Keratinocyte (primary cell): Measurements from ENCODE around the gene BOD1. TPM values are rescaled to one million over a fixed set of nuclear protein-coding genes. Genes with fewer than 3 reads are reported as not detected.
A peak's percentile ranks its signal among the peaks of the same experiment; 100 is the strongest.

Experiments
- DNase-seq: peaks from one replicate; pipeline ENCODE4 v3.0.0-alpha.2; 2011; ENCODE audit warnings: low read depth, missing footprints, low spot score
- FAIRE-seq: peaks from 2 replicates; lab custom pipeline; 2011; peaks lifted over from hg19 to GRCh38; lab: Jason Lieb, UNC
- H2AFZ ChIP-seq: 2 replicates; pipeline ENCODE4 v1.6.0; 2012; ENCODE audit warnings: low read length, control low read depth, inconsistent platforms; ENCODE audit not compliant: control insufficient read depth
- H3K27ac ChIP-seq: 2 replicates; pipeline ENCODE4 v1.5.1; 2011; ENCODE audit warnings: low read length; ENCODE audit not compliant: control insufficient read depth, insufficient read depth
- H3K27me3 ChIP-seq: 3 replicates; pipeline ENCODE4 v1.6.0; 2011; ENCODE audit warnings: low read length; ENCODE audit not compliant: control insufficient read depth, insufficient read depth; ENCODE audit errors: extremely low read depth
- H3K36me3 ChIP-seq, 2 experiments: 2 replicates in 1 of 2; 3 replicates in 1 of 2; pipeline ENCODE4 v1.5.1; 2011; ENCODE audit warnings: low read length in 2 of 2, mild to moderate bottlenecking in 1 of 2; ENCODE audit not compliant: control insufficient read depth in 2 of 2, insufficient read depth in 2 of 2; ENCODE audit errors: extremely low read depth in 1 of 2
- H3K4me1 ChIP-seq: 3 replicates; pipeline ENCODE4 v1.5.1; 2011; ENCODE audit warnings: low read length; ENCODE audit not compliant: control insufficient read depth, insufficient read depth; ENCODE audit errors: extremely low read depth
- H3K4me2 ChIP-seq: 3 replicates; pipeline ENCODE4 v1.6.0; 2011; ENCODE audit warnings: low read depth, low read length; ENCODE audit not compliant: control insufficient read depth, insufficient read depth; ENCODE audit errors: extremely low read depth
- H3K4me3 ChIP-seq, 3 experiments: fragments of 200-600 bp in 1 of 3; sonication (generic) in 1 of 3; 2 replicates in 2 of 3; 3 replicates in 1 of 3; pipeline ENCODE4 v1.5.1; 2011 to 2016; ENCODE audit warnings: low read length in 3 of 3, mild to moderate bottlenecking in 3 of 3, control low read depth in 2 of 3, inconsistent platforms in 1 of 3, low read depth in 1 of 3, mixed read lengths in 1 of 3, mixed run types in 1 of 3, moderate library complexity in 1 of 3; ENCODE audit not compliant: control insufficient read depth in 2 of 3, insufficient read depth in 2 of 3; ENCODE audit errors: extremely low read depth in 1 of 3
- H3K79me2 ChIP-seq: 2 replicates; pipeline ENCODE4 v1.6.0; 2012; ENCODE audit warnings: low read length; ENCODE audit not compliant: control insufficient read depth, insufficient read depth
- H3K9ac ChIP-seq: 3 replicates; pipeline ENCODE4 v1.6.0; 2011; ENCODE audit warnings: low read length; ENCODE audit not compliant: control insufficient read depth, insufficient read depth; ENCODE audit errors: extremely low read depth
- H3K9me1 ChIP-seq: 3 replicates; pipeline ENCODE4 v1.6.0; 2011; ENCODE audit warnings: low read length; ENCODE audit not compliant: control insufficient read depth, insufficient read depth; ENCODE audit errors: extremely low read depth
- H3K9me3 ChIP-seq: 2 replicates; pipeline ENCODE4 v1.5.1; 2012; ENCODE audit warnings: low read depth, low read length; ENCODE audit not compliant: control insufficient read depth
- H4K20me1 ChIP-seq: 3 replicates; pipeline ENCODE4 v1.6.0; 2011; ENCODE audit warnings: low read length; ENCODE audit not compliant: control insufficient read depth, insufficient read depth; ENCODE audit errors: extremely low read depth
- EZH2 ChIP-seq: IDR thresholded peaks from one replicate; pipeline ENCODE4 v1.6.1; 2012; ENCODE audit warnings: inconsistent platforms, mild to moderate bottlenecking, low read length, moderate library complexity
- dilution Hi-C: fragments of 300-500 bp; cut with MboI; formaldehyde crosslinking; loops from one replicate; pipeline ENCODE4 v1.7.0; 2020; ENCODE audit warnings: low sequenced_read_pairs; ENCODE audit not compliant: extremely low pct_ligation_motif_present
- polyA plus RNA-seq, 5 experiments: library from polyadenylated mRNA; depleted of rRNA in 3 of 5; stranded (reverse) in 3 of 5; stranded (forward) in 1 of 5; unstranded in 1 of 5; fragments of >200 nt; gene quantifications; 1 replicate in 1 of 5; 2 replicates in 3 of 5; 3 replicates in 1 of 5; pipeline versions ENCODE4 v1.2.1 to v1.2.3, GENCODE V29; 2011 to 2012; ENCODE audit warnings: missing spikeins in 2 of 5, low read depth in 1 of 5, low replicate concordance in 1 of 5
- TF ChIP-seq, protein P1 (sequence below), 3 experiments: IDR thresholded peaks in 1 of 3; conservative IDR thresholded peaks in 1 of 3; optimal IDR thresholded peaks in 1 of 3; 2 replicates in 2 of 3; 3 replicates in 1 of 3; pipeline versions ENCODE3 to v1.5.1; 2011; ENCODE audit warnings: low read length in 3 of 3, mild to moderate bottlenecking in 3 of 3, moderate library complexity in 2 of 3, control low read depth in 1 of 3, inconsistent platforms in 1 of 3; ENCODE audit not compliant: insufficient read depth in 2 of 3; ENCODE audit errors: extremely low read depth in 1 of 3

The BOD1 gene
- polyA plus RNA-seq, 1 donor (not counting 4 experiments of a cell fraction or from before 2014, with no cell fraction given) = 46.8 TPM

GRCh38 chr5:173626505-173626820 lies 10.0 kb upstream of the BOD1 start:
- no peaks in the 10 kb centered on the region for H3K36me3 ChIP-seq
- H3K27ac ChIP-seq = no peak overlapping the region
- no peaks in the 10 kb centered on the region for H4K20me1 ChIP-seq
- no peak overlapping the region for H2AFZ ChIP-seq
- no peak overlapping the region for H3K4me2 ChIP-seq
- no peaks in the 10 kb centered on the region for H3K9me1 ChIP-seq
- H3K4me3 ChIP-seq = no peak overlapping the region
- no peaks in the 10 kb centered on the region for H3K79me2 ChIP-seq
- TF ChIP-seq, protein P1, sequence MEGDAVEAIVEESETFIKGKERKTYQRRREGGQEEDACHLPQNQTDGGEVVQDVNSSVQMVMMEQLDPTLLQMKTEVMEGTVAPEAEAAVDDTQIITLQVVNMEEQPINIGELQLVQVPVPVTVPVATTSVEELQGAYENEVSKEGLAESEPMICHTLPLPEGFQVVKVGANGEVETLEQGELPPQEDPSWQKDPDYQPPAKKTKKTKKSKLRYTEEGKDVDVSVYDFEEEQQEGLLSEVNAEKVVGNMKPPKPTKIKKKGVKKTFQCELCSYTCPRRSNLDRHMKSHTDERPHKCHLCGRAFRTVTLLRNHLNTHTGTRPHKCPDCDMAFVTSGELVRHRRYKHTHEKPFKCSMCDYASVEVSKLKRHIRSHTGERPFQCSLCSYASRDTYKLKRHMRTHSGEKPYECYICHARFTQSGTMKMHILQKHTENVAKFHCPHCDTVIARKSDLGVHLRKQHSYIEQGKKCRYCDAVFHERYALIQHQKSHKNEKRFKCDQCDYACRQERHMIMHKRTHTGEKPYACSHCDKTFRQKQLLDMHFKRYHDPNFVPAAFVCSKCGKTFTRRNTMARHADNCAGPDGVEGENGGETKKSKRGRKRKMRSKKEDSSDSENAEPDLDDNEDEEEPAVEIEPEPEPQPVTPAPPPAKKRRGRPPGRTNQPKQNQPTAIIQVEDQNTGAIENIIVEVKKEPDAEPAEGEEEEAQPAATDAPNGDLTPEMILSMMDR (optimal IDR thresholded peaks at IDR 0.05 in 1 of 3, IDR thresholded peaks at IDR 0.05 in 1 of 3, conservative IDR thresholded peaks at IDR 0.05 in 1 of 3; ENCODE audit: extremely low read depth in 1 of 3, insufficient read depth in 2 of 3, low read length in 3 of 3) = no peak
- TF ChIP-seq EZH2 = no peak
- DNase-seq (no peak), FAIRE-seq (no peak)
- H3K4me1 ChIP-seq = peaks cover 11% of the 10 kb centered on the region
- no peaks in the 10 kb centered on the region for H3K9me3 ChIP-seq
- dilution Hi-C loops = no loop called here
- no peaks in the 10 kb centered on the region for H3K27me3 ChIP-seq
- no peak overlapping the region for H3K9ac ChIP-seq

DNA sequence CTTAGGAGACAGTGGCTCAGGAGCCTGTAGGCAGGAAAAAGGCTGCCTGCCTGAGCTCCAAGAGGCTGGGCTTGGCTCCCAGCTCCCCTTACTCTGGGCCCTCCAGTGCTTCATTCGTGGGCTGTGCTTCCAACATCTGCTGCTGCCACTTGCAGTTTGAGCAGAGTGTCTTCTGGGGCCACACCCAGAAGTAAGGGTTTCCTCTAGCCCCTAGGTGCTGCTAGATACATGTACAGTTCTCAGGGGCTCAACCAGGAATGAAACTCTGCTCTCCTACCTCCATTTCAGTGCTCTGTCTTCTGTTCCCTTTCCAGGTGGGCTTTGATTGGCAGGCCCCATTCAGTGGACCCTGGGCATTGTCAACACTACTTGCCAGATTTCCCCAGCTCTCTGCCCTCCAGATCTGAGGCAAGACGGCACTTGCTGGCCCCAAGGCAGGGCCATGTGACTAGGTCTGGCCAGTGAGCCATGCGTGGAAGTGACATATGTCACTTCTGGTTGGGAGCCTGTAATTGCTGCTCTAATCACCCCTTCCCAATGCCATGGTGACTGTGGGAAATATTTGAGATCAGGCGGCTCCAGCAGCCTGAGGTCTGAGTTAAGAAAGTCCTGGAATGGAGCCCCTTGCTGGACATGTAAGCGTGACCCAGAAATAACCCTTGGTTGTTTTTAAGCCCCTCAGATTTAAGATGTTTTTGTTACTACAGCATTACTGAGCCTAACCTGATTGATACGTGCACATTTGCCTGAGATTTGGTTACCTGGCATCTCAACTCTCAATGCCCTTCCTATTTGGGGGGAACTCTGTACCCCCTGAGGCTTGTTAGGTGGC lies 9.4 kb upstream of the BOD1 start:
- no peak for TF ChIP-seq EZH2
- TF ChIP-seq, protein P1 (optimal IDR thresholded peaks at IDR 0.05 in 1 of 3, IDR thresholded peaks at IDR 0.05 in 1 of 3, conservative IDR thresholded peaks at IDR 0.05 in 1 of 3; ENCODE audit: extremely low read depth in 1 of 3, insufficient read depth in 2 of 3, low read length in 3 of 3) = peak in 1 of 3 experiments; percentile 28
- H4K20me1 ChIP-seq = no peaks in the 10 kb centered on the region
- H3K4me2 ChIP-seq = no peak overlapping the region
- no peak overlapping the region for H3K4me3 ChIP-seq
- no peaks in the 10 kb centered on the region for H3K9me3 ChIP-seq
- peaks cover 11% of the 10 kb centered on the region for H3K4me1 ChIP-seq
- H3K36me3 ChIP-seq = no peaks in the 10 kb centered on the region
- H3K27me3 ChIP-seq = no peaks in the 10 kb centered on the region
- FAIRE-seq (no peak), DNase-seq (no peak)
- H3K27ac ChIP-seq = no peak overlapping the region
- H3K9me1 ChIP-seq = no peaks in the 10 kb centered on the region
- dilution Hi-C loops = no loop called here
- H2AFZ ChIP-seq = no peak overlapping the region
- H3K79me2 ChIP-seq = no peaks in the 10 kb centered on the region
- H3K9ac ChIP-seq = no peak overlapping the region
